GM18520 (cell line): ENCODE measurements around the gene GRM4.

Source experiments
- ATAC-seq: cut with Tn5 transposase; IDR thresholded peaks from one replicate; pipeline ENCODE4 v1.9.1; 2021; ENCODE audit not compliant: unreplicated experiment

Gene GRM4

GRCh38 chr6:34157851-34158250 lies 12.0 kb upstream of the GRM4 start:
- ATAC-seq, result no peak

GRCh38 chr6:34157236-34157830 lies 11.4 kb upstream of the GRM4 start:
- no peak for ATAC-seq

DNA sequence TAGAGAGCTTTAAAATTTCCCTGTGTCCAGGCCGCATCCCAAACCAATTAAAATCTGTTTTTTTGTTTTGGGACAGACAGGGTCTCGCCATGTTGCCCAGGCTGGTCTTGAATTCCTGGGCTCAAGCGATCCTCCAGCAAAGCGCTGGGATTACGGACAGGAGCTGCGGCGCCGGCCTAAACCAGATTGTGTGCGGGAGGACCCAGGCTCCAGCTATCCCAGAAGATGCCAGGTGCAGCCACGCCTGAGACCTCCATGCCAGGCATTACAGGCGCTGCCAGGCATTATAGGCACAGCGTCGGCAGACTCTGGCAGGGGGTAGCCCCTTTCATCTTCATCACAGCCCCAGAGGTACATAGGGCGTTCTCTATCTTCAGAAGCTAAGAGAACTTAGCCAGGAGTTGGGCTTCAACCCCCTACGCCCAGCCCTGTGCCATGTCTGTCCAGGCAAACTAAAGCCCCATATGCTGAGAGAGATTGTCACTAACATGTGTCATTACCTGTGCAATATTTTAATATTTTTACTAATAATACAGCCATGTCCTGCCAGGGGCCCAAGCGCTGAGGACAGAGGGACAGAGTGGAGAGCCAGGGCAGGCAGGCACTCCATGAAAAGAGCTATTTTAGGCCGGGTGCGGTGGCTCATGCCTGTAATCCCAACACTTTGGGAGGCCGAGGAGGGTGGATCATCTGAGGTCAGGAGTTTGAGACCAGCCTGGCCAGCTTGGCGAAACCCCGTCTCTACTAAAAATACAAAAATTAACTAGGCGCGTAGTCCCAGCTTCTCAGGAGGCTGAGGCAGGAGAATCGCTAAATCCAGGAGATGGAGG lies 9.8 kb upstream of the GRM4 start:
- no peak for ATAC-seq

DNA sequence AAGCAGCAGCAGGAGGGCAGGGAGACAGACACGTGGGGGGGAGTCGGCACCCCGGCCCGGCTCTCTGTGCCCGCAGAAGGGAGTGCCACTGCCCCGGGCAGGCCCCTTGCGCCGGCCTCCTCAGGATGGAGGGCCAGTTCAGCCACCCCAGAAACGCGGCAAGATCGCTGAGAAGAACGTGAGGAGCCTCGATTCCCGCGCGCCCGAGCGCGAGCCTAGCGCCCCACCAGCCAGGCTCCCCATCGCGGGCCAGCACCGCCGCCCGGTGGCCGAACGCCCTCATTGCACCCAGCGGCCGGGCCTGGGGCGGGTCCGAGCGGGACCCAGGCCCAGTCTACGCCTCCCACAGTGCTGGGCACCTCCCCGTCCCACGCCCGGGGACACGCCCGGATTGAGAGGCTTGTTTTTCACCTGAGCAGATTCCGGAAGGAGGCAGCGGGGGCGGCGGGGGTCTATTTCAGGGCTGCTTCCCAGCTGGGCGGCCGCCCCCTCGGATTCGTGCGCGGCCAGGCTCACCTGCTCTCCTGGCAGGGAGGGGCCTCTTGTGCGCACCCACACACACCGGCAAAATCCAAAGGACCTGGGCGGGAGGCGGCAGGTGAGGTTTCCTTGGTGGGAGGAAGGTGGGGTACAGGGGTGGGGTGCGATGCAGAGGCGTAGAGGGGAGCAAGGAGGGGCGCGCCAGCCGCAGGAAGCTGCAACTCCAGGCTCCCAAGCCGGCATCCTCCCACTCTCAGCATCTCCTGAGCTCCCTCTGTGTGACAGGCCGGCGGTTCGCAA lies 9.0 kb upstream of the GRM4 start:
- ATAC-seq, result no peak

GRCh38 chr6:34152806-34153520 lies 7.1 kb upstream of the GRM4 start:
- ATAC-seq, result no peak

DNA sequence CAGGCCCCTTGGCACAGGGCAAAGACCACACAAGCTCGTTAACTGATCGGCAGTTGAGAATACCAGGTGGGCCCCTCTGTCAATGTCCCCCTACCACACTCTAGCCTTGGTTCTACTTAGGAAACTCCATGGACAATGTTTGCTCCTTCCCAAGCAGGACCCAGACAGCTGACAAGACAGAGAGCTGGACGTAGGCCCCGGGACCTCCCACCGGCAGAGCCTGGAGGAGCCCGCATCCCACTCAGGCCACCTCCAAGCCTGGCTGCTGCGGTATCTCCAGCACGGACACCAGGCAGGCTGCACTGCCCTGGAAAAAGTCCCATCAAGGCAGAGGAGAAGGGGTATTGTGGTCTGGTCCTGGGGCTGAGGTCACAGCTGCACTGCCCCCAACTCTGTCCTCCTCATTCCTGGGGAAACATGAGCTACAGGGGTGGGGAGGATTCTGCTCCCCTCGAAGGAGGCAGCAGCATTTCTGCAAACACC lies 6.2 kb upstream of the GRM4 start:
- ATAC-seq, result no peak

DNA sequence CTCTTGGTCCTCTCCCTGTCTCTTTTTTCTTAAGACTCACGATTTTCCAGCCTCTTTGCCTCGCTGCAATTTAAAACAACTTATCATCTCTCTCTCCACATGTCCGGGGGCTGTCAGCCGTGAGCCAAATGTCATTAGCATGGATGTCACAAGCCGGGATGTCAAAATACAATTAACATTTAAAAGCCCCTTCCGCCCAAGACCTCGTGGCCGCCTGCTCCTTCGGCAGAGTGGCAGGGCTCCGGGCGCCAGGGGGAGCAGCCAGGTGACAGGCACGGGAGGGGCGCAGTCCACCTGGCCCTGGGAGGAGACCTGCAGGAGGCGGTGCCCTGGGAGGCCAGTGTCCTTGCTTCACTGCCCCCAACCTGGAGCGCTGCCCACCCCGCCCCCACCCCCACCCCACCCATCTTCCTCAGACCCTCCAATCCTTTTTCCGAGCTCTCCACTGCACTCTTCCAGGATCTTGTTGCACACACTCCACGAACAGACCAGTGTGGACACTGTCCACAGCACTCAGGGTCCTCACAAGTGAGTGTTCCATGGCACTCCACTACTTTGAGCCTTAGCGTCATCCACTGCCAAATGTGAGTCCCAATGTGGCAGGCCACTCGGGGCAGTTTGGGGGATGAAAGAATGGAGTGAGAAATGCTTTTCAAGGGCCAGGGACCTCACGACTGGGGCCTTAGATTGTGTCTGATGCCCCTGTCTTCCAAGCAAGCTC lies 5.6 kb upstream of the GRM4 start:
- ATAC-seq, result no peak

DNA sequence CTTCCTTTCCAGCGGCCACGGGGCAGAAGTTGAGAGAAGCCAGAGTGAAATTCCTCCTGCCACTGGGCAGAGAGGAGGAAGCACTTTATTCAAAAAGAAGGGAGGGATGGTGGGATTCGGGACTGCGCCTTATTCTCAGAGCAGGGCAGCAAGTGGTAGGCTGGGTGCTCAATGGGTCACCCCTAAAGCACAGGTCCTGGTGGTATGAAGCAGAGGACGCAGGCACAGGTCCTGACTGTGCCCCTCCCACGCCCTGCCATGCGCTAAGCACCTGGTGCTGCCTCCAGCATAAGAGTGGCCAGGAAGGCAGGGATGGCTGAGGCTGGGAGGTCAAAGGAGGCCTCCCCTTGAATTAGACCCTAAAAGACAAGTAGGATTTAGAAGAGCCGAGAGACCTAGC lies 4.9 kb upstream of the GRM4 start:
- ATAC-seq, result no peak

DNA sequence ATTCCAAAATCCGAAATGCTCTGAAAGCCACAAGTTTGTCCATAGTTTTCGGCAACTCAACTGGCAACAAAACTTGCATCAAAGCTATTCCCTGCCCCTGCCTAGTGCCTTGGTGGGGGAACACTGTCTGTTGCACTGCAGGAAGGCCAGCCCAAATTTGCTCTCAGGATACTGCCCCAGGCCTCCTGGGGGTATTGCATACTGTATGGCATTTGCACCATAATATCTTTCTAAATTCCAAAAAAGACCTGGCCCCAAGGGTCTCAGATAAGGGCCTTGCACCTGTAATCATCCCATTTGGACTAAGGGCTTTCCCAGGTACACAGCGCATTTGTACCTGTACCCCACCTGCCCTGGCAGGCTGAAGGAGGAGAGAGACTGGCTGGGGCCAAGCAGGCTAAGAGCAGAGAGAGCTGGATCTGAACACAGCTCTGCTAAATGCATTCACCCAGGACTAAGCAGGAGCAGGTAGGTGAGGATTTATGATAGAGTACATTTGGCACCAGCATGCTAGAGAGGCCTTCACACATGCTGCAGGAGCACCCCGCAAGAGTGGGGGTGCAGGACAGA lies 4.0 kb upstream of the GRM4 start:
- ATAC-seq, result no peak

DNA sequence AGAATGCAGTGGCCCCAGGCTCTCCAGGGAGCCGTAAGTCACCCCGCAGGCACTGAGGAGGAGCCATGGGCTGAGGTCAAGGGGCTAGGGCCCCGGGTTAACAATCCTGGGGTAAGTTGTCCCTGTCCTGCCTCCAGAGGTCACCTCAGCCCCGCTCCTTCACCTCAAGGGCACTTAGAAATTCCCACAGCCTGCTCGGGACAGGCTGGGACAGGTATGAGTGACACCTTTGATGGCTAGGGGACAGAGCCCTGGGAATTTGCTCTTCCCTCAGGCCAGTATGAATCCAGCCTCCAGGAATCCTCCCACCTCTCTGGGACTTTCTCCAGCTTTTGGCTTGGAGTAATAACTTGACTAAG lies 3.5 kb upstream of the GRM4 start:
- ATAC-seq, result no peak

DNA sequence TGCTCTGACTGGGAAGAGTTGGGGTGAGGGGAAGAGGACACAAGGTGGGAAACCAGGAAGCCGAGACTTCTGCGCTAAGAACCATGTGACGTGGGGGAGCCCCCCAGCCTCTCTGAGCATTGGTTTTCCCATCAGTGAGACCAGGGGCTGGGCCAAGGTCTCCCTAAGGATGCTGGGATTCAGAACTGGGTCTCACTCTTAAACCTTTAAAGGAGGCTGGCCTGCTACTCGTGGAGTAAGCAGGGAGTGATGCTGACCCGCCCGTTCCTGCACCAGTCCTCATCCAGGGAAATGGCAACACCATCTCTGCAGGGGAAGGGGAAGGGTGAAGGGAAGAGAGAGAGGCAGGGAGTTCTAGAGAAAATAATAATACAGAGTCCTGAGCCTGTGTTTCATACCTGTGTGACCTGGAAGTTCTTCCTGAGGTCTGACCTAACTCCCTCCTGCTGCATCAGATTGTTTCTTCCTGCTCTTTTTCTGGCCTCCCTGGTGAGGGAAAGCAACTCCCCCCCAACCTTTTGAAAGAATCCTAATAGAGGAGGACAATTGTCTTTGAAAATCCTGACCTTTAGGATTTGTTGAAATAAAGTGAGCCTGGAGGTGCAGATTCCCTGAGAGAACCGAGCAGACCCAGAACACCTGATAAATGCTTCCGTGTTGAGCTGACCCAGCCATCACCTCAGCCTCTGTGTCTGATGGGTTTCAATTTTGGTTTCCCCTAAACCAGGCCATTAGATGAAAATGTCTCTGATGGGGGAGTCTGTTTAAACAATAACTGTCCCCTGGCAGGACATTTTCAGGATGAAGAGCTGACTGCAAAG lies 3.0 kb upstream of the GRM4 start:
- no peak for ATAC-seq

- ATAC-seq, result no peak
These were observed 2.2 kb upstream of the GRM4 start for GRCh38 chr6:34147906-34148630.

- no peak for ATAC-seq
These were observed 1.1 kb upstream of the GRM4 start for GRCh38 chr6:34146801-34147592.

- ATAC-seq, result no peak
These were observed 496 bp downstream of the GRM4 start for GRCh38 chr6:34145161-34146020.

GRCh38 chr6:34144581-34145160 lies 1.2 kb downstream of the GRM4 start:
- ATAC-seq, result no peak

DNA sequence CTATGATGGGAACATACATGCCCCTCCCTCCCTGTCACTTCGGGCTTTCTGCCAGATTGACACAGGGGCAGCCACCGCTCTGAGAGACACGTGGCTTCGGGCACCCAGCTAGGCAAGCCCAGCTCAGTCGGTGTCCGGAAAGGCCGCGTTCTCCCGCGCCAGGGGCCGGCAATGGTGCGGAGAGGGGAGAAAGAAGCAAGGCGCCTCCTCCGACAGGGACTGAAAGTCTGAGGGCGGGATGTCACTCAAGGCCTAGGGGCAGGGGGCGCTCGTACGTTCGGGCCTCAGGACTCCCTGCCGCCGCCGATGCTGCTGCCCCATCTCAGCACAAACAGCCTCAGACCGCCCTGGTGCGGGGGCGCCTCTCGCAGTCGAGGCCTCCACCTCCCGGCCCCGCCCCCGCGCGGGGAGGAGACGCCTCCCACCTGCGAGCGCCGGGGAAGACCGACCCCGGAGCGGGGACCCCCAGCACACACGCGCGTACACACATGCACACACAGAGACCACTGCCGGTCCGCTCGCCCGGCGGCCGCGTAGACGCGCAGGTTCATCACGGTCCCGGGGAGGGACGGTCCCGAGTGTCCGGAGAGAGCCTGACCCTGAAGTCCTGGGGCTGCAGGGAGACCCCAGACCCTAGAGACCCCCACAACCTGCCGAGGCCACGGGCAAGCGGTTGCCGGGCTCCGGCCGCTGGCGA lies 1.9 kb downstream of the GRM4 start:
- ATAC-seq, result no peak
